ENCODE results near the gene MSH2. TPM values are rescaled to one million over a fixed set of nuclear protein-coding genes. Genes with fewer than 3 reads are reported as not detected.

Gene MSH2
- total and polyA plus RNA-seq, 2 donors (not counting 3 experiments of a cell fraction or from before 2014, with no cell fraction given) = 9.7 to 30.5 TPM

DNA sequence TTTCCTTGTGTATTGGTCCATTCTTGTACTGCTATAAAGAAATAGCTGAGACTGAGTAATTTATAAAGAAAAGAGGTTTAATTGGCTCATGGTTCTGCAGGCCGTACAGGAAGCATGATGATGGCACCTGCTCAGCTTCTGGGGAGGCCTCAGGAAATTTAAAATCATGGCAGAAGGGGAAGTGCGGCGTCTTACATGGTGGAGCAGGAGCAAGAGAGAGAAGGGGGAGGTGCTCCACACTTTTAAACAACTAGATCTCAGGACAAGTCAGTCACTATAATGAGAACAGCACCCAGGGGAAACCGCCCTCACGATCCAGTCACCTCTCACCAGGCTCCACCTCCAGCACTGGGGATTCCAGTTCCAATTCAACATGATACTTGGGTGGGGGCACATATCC lies 54.3 kb downstream of the MSH2 start:
- FAIRE-seq = no peak
- CTCF ChIA-PET = no interaction called here
- BruUV-seq (replicated peaks) = no TSS peak

GRCh38 chr2:47459021-47459420 lies 56.1 kb downstream of the MSH2 start:
- Histone ChIP-seq H2AFZ (ENCODE audit: low read depth, low read length) (no peak overlapping the region), H3K9me1 (replicated peaks; ENCODE audit: control insufficient read depth, extremely low read depth, insufficient read depth, low read length) (no peaks in the 10 kb centered on the region), H3K27ac (ENCODE audit: insufficient read depth, low read depth, low read length) (no peak overlapping the region), H3K27me3 (ENCODE audit: control insufficient read depth in 2 of 2, insufficient read depth in 2 of 2, low read length in 2 of 2) (no peaks in the 10 kb centered on the region), H3K4me2 (ENCODE audit: insufficient read depth, low read length) (no peak overlapping the region), H3K9ac (replicated peaks; ENCODE audit: extremely low read depth, insufficient read depth, low read length) (no peak overlapping the region), H4K20me1 (replicated peaks; ENCODE audit: control insufficient read depth, extremely low read depth, insufficient read depth, low read length) (no peaks in the 10 kb centered on the region), H3K36me3 (ENCODE audit: control insufficient read depth in 2 of 2, extremely low read depth in 1 of 2, insufficient read depth in 2 of 2, low read length in 2 of 2) (no peaks in the 10 kb centered on the region), H3K9me3 (replicated peaks; ENCODE audit: control insufficient read depth, insufficient read depth, low read length) (no peaks in the 10 kb centered on the region), H3K79me2 (ENCODE audit: control insufficient read depth, insufficient read depth, low read length) (no peaks in the 10 kb centered on the region), H3K4me3 (replicated peaks in 1 of 3; ENCODE audit: insufficient read depth in 1 of 3, low read depth in 1 of 3, low read length in 3 of 3) (no peak overlapping the region), H3K4me1 (ENCODE audit: control insufficient read depth, extremely low read depth, insufficient read depth, low read length) (peaks cover 2% of the 10 kb centered on the region)
- ChIA-PET CTCF (no interaction called here), POLR2A (no interaction called here)
- BruUV-seq (replicated peaks) = no TSS peak
- no peak for TF ChIP-seq POLR2A (IDR thresholded peaks at IDR 0.05; ENCODE audit: low read depth, low read length)
- TF ChIP-seq FOS (IDR thresholded peaks at IDR 0.05; ENCODE audit: borderline replicate concordance, insufficient read depth, low read length) = no peak
- TF ChIP-seq, protein P1, sequence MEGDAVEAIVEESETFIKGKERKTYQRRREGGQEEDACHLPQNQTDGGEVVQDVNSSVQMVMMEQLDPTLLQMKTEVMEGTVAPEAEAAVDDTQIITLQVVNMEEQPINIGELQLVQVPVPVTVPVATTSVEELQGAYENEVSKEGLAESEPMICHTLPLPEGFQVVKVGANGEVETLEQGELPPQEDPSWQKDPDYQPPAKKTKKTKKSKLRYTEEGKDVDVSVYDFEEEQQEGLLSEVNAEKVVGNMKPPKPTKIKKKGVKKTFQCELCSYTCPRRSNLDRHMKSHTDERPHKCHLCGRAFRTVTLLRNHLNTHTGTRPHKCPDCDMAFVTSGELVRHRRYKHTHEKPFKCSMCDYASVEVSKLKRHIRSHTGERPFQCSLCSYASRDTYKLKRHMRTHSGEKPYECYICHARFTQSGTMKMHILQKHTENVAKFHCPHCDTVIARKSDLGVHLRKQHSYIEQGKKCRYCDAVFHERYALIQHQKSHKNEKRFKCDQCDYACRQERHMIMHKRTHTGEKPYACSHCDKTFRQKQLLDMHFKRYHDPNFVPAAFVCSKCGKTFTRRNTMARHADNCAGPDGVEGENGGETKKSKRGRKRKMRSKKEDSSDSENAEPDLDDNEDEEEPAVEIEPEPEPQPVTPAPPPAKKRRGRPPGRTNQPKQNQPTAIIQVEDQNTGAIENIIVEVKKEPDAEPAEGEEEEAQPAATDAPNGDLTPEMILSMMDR (IDR thresholded peaks at IDR 0.05; ENCODE audit: extremely low read depth in 1 of 2, insufficient read depth in 1 of 2, low read depth in 1 of 2, low read length in 2 of 2) = no peak
- no peak for TF ChIP-seq EZH2 (IDR thresholded peaks at IDR 0.05; ENCODE audit: borderline replicate concordance, low read depth, low read length, severe bottlenecking)
- no peak for TF ChIP-seq MAX (IDR thresholded peaks at IDR 0.05; ENCODE audit: insufficient read depth, insufficient read length)
- no peak for TF ChIP-seq MYC (IDR thresholded peaks at IDR 0.05; ENCODE audit: low read depth, low read length)
- TF ChIP-seq GATA2 (IDR thresholded peaks at IDR 0.05; ENCODE audit: insufficient read depth, insufficient read length, low read depth, low read length) = no peak
- no peak for TF ChIP-seq POLR2AphosphoS5 (IDR thresholded peaks at IDR 0.05; ENCODE audit: insufficient read depth, low read depth, low read length)
- no peak for TF ChIP-seq JUN (IDR thresholded peaks at IDR 0.05; ENCODE audit: borderline replicate concordance, insufficient read depth, insufficient read length, low read depth)
- intact Hi-C loops (cut with micrococcal nuclease) (no loop called here), dilution Hi-C loops (cut with MboI; ENCODE audit: extremely low pct_ligation_motif_present, low sequenced_read_pairs) (no loop called here)
- no peak for FAIRE-seq
- no peak for DNase-seq (ENCODE audit: low read depth, low spot score)

More for the DNA sequence above, 54.3 kb downstream of the MSH2 start:
- dilution Hi-C loops (cut with MboI; ENCODE audit: extremely low pct_ligation_motif_present, low sequenced_read_pairs) (no loop called here), intact Hi-C loops (cut with micrococcal nuclease) (no loop called here)
- H3K79me2 ChIP-seq (ENCODE audit: control insufficient read depth, insufficient read depth, low read length) = no peaks in the 10 kb centered on the region
- H4K20me1 ChIP-seq (replicated peaks; ENCODE audit: control insufficient read depth, extremely low read depth, insufficient read depth, low read length) = no peaks in the 10 kb centered on the region
- peaks cover 2% of the 10 kb centered on the region for H3K4me1 ChIP-seq (ENCODE audit: control insufficient read depth, extremely low read depth, insufficient read depth, low read length)
- H3K4me2 ChIP-seq (ENCODE audit: insufficient read depth, low read length) = no peak overlapping the region
- H3K9ac ChIP-seq (replicated peaks; ENCODE audit: extremely low read depth, insufficient read depth, low read length) = no peak overlapping the region
- H3K9me3 ChIP-seq (replicated peaks; ENCODE audit: control insufficient read depth, insufficient read depth, low read length) = no peaks in the 10 kb centered on the region
- no peak overlapping the region for H3K27ac ChIP-seq (ENCODE audit: insufficient read depth, low read depth, low read length)
- TF ChIP-seq POLR2A (IDR thresholded peaks at IDR 0.05; ENCODE audit: low read depth, low read length) = no peak
- TF ChIP-seq MAX (IDR thresholded peaks at IDR 0.05; ENCODE audit: insufficient read depth, insufficient read length) = no peak
- TF ChIP-seq FOS (IDR thresholded peaks at IDR 0.05; ENCODE audit: borderline replicate concordance, insufficient read depth, low read length) = no peak
- TF ChIP-seq, protein P1 (IDR thresholded peaks at IDR 0.05; ENCODE audit: extremely low read depth in 1 of 2, insufficient read depth in 1 of 2, low read depth in 1 of 2, low read length in 2 of 2) = no peak
- TF ChIP-seq EZH2 (IDR thresholded peaks at IDR 0.05; ENCODE audit: borderline replicate concordance, low read depth, low read length, severe bottlenecking) = no peak
- TF ChIP-seq GATA2 (IDR thresholded peaks at IDR 0.05; ENCODE audit: insufficient read depth, insufficient read length, low read depth, low read length) = no peak
- POLR2A ChIA-PET = no interaction called here
- no peak overlapping the region for H2AFZ ChIP-seq (ENCODE audit: low read depth, low read length)
- H3K27me3 ChIP-seq (ENCODE audit: control insufficient read depth in 2 of 2, insufficient read depth in 2 of 2, low read length in 2 of 2) = no peaks in the 10 kb centered on the region
- no peaks in the 10 kb centered on the region for H3K36me3 ChIP-seq (ENCODE audit: control insufficient read depth in 2 of 2, extremely low read depth in 1 of 2, insufficient read depth in 2 of 2, low read length in 2 of 2)
- no peaks in the 10 kb centered on the region for H3K9me1 ChIP-seq (replicated peaks; ENCODE audit: control insufficient read depth, extremely low read depth, insufficient read depth, low read length)
- no peak for DNase-seq (ENCODE audit: low read depth, low spot score)
- no peak overlapping the region for H3K4me3 ChIP-seq (replicated peaks in 1 of 3; ENCODE audit: insufficient read depth in 1 of 3, low read depth in 1 of 3, low read length in 3 of 3)
